Hepatocyte (in vitro differentiated cells): Measurements from ENCODE around the gene CD3E. TPM values are rescaled to one million over a fixed set of nuclear protein-coding genes. Genes with fewer than 3 reads are reported as not detected.

Experiments used
- DNase-seq: peaks from one replicate; pipeline ENCODE4 v3.0.0-alpha.2; 2016; ENCODE audit warnings: low spot score
- H2AFZ ChIP-seq: fragments of 200-600 bp; sonication (generic); 2 replicates; pipeline ENCODE4 v1.6.0; 2016; ENCODE audit warnings: antibody characterized with exemption, mild to moderate bottlenecking
- H3K27ac ChIP-seq: fragments of 200-600 bp; sonication (generic); 2 replicates; pipeline ENCODE4 v1.5.1; 2016; ENCODE audit warnings: mild to moderate bottlenecking
- H3K27me3 ChIP-seq: fragments of 200-600 bp; sonication (generic); 2 replicates; pipeline ENCODE4 v1.6.1; 2016
- H3K36me3 ChIP-seq: fragments of 200-600 bp; sonication (generic); replicated peaks from 2 replicates; pipeline ENCODE4 v1.5.1; 2016; ENCODE audit warnings: low read depth; ENCODE audit not compliant: insufficient read depth
- H3K4me1 ChIP-seq: fragments of 200-600 bp; sonication (generic); 2 replicates; pipeline ENCODE4 v1.5.1; 2016; ENCODE audit warnings: mild to moderate bottlenecking, moderate library complexity; ENCODE audit not compliant: insufficient read depth
- H3K4me2 ChIP-seq: fragments of 200-600 bp; sonication (generic); 2 replicates; pipeline ENCODE4 v1.6.0; 2016
- H3K4me3 ChIP-seq: fragments of 200-600 bp; sonication (generic); 2 replicates; pipeline ENCODE4 v1.5.1; 2016; ENCODE audit warnings: mild to moderate bottlenecking
- H3K79me2 ChIP-seq: fragments of 200-600 bp; sonication (generic); 2 replicates; pipeline ENCODE4 v1.6.0; 2017; ENCODE audit warnings: mild to moderate bottlenecking
- H3K9me2 ChIP-seq: fragments of 200-600 bp; sonication (generic); replicated peaks from 2 replicates; pipeline ENCODE4 v1.6.0; 2017; ENCODE audit warnings: mild to moderate bottlenecking; ENCODE audit not compliant: insufficient read depth
- H3K9me3 ChIP-seq: fragments of 200-600 bp; sonication (generic); 2 replicates; pipeline ENCODE4 v1.5.1; 2016; ENCODE audit warnings: low read depth, mild to moderate bottlenecking
- H4K20me1 ChIP-seq: fragments of 200-600 bp; sonication (generic); 2 replicates; pipeline ENCODE4 v1.6.0; 2016; ENCODE audit warnings: mild to moderate bottlenecking; ENCODE audit not compliant: insufficient read depth, poor library complexity, severe bottlenecking
- CTCF ChIP-seq: fragments of 200-600 bp; sonication (generic); IDR thresholded peaks from 2 replicates; pipeline ENCODE4 v1.5.1; 2016; ENCODE audit warnings: antibody characterized with exemption, mild to moderate bottlenecking; ENCODE audit not compliant: poor library complexity
- EZH2 ChIP-seq: fragments of 200-600 bp; sonication (generic); IDR thresholded peaks from 2 replicates; pipeline ENCODE4 v1.6.1; 2016; ENCODE audit warnings: antibody characterized with exemption, mild to moderate bottlenecking, borderline replicate concordance
- EZH2phosphoT487 ChIP-seq: fragments of 200-600 bp; sonication (generic); IDR thresholded peaks from one replicate; pipeline ENCODE4 v1.6.1; 2018; ENCODE audit warnings: antibody characterized with exemption, mild to moderate bottlenecking, low read depth, moderate library complexity; ENCODE audit not compliant: unreplicated experiment, severe bottlenecking
- WGBS: methylation state at CpG from one replicate; pipeline ENCODE4 v1.1.6; 2016; ENCODE audit warnings: low lambda C conversion rate; ENCODE audit errors: missing lambda C conversion rate; 5-methylcytosine and 5-hydroxymethylcytosine counted together
- polyA plus RNA-seq: library from polyadenylated mRNA; unstranded; fragments of >200 nt; fragmentation: Nextera tagmentation; extraction: Ambion mirVana; gene quantifications from 2 replicates; pipeline ENCODE4 v1.2.1, GENCODE V29; 2016
- total RNA-seq: library from RNA; depleted of rRNA; stranded (reverse); fragments of >200 nt; gene quantifications from 2 replicates; pipeline ENCODE4 v1.2.3, GENCODE V29; 2014

The CD3E gene
- total and polyA plus RNA-seq, 2 experiments from 2014 or later = not detected

DNA sequence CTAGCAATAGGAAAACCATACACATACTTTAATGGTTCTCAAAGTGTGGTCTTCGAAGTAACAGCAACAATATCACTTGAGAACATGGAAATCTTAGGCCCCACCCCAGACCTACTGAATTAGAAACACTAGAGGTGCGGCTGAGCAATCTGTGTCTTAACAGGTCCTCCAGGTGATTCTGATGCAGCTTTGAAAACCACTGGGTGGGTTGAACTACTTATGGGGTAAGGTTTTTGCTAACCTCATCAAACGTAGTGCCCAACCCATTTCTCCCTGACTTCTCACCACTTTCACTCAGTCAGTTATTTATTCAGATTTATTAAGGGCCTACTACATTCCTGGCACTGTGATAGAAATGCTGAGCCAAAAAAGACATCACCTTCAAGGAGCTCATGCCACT is 44.2 kb upstream of the CD3E start:
- H3K9me3 ChIP-seq = no peaks in the 10 kb centered on the region
- H3K4me1 ChIP-seq = peaks cover 10% of the 10 kb centered on the region
- TF ChIP-seq EZH2 = no peak
- TF ChIP-seq CTCF = no peak
- TF ChIP-seq EZH2phosphoT487 = no peak
- H3K9me2 ChIP-seq = no peaks in the 10 kb centered on the region
- WGBS = 88% methylated on average over 3 of the region's 3 CpGs
- peaks cover 29% of the 10 kb centered on the region for H3K79me2 ChIP-seq
- no peaks in the 10 kb centered on the region for H4K20me1 ChIP-seq
- no peak for DNase-seq
- no peak overlapping the region for H2AFZ ChIP-seq
- no peak overlapping the region for H3K27ac ChIP-seq
- no peaks in the 10 kb centered on the region for H3K36me3 ChIP-seq
- no peak overlapping the region for H3K4me3 ChIP-seq
- no peaks in the 10 kb centered on the region for H3K27me3 ChIP-seq
- no peak overlapping the region for H3K4me2 ChIP-seq

DNA sequence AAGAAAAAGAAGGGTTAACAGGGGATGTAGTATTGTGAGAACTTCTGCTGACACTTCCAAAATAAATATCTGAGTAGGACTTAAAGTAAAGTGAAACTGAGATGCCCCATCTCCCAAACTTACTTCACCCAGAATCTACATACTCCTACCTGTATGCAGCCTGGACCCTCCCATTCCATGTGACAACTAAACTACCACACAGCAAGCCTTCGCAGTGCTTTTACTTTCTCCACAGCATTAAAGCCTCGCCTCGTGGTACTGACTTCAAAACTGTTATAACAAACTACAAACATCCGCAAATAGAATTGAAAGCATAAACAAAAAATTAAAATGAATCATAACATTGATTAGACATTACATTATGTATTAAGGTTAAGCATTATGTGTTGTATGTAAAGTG is 41.4 kb upstream of the CD3E start:
- no peak for TF ChIP-seq EZH2
- Histone ChIP-seq H3K9me3 (no peaks in the 10 kb centered on the region), H2AFZ (no peak overlapping the region), H3K9me2 (no peaks in the 10 kb centered on the region), H3K27ac (peak overlapping the region; percentile 93), H3K27me3 (no peaks in the 10 kb centered on the region), H3K36me3 (no peaks in the 10 kb centered on the region), H3K79me2 (peaks cover 27% of the 10 kb centered on the region), H3K4me2 (peak overlapping the region; percentile 73), H3K4me1 (peaks cover 19% of the 10 kb centered on the region), H4K20me1 (no peaks in the 10 kb centered on the region), H3K4me3 (peak overlapping the region; percentile 34)
- 54% methylated on average over 4 of the region's 4 CpGs for WGBS
- DNase-seq = no peak

GRCh38 chr11:118263695-118264568 is 40.6 kb upstream of the CD3E start, which contains the start of gene MPZL2:
Gene MPZL2 (minus strand): TSS chr11:118264297. CDS start chr11:118264153, 144 bp downstream.
- peak within 1 kb of the TSS; percentile 43 for H2AFZ ChIP-seq
- no peaks in the 10 kb centered on the region for H3K9me2 ChIP-seq
- H3K36me3 ChIP-seq = no peaks in the 10 kb centered on the region
- no peaks in the 10 kb centered on the region for H3K27me3 ChIP-seq
- H3K4me3 ChIP-seq = peak within 1 kb of the TSS; percentile 34
- DNase-seq = peak; percentile 83
- H3K9me3 ChIP-seq = no peaks in the 10 kb centered on the region
- H3K27ac ChIP-seq = peak within 1 kb of the TSS; percentile 93
- TF ChIP-seq EZH2phosphoT487 (no peak), CTCF (peak; percentile 13), EZH2 (no peak)
- H3K79me2 ChIP-seq = peaks cover 26% of the 10 kb centered on the region
- 6% methylated on average over 19 of the region's 19 CpGs for WGBS
- H3K4me2 ChIP-seq = peak within 1 kb of the TSS; percentile 73
- H3K4me1 ChIP-seq = peaks cover 19% of the 10 kb centered on the region
- no peaks in the 10 kb centered on the region for H4K20me1 ChIP-seq
